GM13977 (cell line): ENCODE results near the gene PDCL3.

Experiments
- DNase-seq: peaks from one replicate; pipeline ENCODE4 v3.0.0; 2012; ENCODE audit warnings: low spot score
- in situ Hi-C: fragments of 300-500 bp; cut with MboI; formaldehyde crosslinking; loops from one replicate; pipeline ENCODE4 v1.12.0; 2022; ENCODE audit warnings: low sequenced_read_pairs, low pct_unique_long_range_greater_than_20kb, mixed read lengths, inconsistent platforms; ENCODE audit not compliant: unreplicated experiment
- TF ChIP-seq, protein P1 (sequence below): IDR thresholded peaks from 2 replicates; pipeline ENCODE4 v1.5.1; 2012; ENCODE audit warnings: mild to moderate bottlenecking, control low read depth; ENCODE audit not compliant: insufficient read depth; ENCODE audit errors: extremely low read depth, missing control alignments

PDCL3 gene

DNA sequence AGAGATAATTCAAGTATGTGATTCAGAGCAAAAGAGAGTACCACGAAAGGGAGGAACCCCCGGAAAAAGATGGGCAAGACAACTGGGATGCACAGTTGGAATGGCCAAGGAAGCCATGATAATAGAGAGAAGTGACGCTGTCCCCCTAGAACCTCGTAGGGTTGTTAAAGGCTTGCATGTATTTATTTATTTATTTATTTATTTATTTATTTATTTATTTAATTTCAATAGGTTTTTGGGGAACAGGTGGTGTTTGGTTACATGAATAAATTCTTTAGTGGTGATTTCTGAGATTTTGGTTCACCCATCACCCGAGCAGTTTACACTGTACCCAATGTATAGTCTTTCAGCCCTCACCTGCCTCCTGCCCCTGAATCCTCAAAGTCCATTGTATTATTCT lies 11.5 kb upstream of the PDCL3 start:
- in situ Hi-C loops, result no loop called here
- DNase-seq, result no peak
- TF ChIP-seq, protein P1, sequence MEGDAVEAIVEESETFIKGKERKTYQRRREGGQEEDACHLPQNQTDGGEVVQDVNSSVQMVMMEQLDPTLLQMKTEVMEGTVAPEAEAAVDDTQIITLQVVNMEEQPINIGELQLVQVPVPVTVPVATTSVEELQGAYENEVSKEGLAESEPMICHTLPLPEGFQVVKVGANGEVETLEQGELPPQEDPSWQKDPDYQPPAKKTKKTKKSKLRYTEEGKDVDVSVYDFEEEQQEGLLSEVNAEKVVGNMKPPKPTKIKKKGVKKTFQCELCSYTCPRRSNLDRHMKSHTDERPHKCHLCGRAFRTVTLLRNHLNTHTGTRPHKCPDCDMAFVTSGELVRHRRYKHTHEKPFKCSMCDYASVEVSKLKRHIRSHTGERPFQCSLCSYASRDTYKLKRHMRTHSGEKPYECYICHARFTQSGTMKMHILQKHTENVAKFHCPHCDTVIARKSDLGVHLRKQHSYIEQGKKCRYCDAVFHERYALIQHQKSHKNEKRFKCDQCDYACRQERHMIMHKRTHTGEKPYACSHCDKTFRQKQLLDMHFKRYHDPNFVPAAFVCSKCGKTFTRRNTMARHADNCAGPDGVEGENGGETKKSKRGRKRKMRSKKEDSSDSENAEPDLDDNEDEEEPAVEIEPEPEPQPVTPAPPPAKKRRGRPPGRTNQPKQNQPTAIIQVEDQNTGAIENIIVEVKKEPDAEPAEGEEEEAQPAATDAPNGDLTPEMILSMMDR, result no peak

DNA sequence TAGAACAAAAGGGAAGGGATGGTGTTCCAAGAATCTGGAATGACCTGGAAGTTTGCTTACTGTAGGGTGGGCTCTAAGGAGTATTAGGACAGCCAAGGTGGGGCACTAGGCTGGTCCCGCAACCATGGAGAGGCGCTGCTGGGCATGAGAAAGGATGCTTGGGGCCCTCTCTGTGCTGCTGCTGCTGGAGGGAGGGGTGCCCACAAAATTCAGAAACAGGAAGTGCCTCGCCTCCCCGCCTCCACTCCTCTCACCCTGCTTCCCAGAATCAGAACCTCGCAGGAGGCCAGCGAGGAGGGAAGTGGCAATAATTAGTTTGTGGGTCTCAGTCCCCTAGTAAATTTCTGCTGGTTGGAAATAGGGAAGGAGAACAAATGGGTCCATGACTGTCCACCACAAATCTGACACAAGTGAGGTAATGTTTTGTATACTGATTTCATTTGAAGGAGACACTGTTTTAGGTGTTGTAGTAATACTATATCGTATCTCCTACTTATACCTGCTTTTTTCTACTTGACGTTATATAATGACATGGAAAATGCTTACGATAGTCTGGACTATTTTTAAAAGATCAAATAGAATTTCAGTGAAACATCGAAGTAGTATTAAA lies 7.9 kb upstream of the PDCL3 start:
- in situ Hi-C loops, result no loop called here
- TF ChIP-seq, protein P1, result no peak

DNA sequence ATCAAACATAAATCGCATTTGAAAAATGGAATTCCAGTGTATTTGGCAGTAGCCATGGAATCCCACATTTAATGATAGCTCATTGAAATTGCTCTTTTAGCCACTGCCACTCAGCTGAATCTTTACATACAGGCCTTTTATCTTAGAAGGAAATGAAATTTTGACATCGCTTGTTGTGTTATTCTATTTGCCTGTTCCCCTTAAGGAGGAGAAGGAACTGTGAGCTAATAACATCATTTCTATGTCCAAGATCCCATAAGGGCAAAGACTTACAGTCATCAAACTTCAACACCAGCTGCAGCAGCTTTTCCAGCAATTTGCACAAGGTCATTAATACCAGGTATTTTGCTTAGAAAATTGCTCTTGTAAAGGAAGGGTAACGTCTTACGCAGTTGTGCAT lies 6.0 kb upstream of the PDCL3 start:
- TF ChIP-seq, protein P1, result no peak
- in situ Hi-C loops, result no loop called here
- DNase-seq, result no peak

More for the DNA sequence above, 7.9 kb upstream of the PDCL3 start:
- DNase-seq, result no peak

DNA sequence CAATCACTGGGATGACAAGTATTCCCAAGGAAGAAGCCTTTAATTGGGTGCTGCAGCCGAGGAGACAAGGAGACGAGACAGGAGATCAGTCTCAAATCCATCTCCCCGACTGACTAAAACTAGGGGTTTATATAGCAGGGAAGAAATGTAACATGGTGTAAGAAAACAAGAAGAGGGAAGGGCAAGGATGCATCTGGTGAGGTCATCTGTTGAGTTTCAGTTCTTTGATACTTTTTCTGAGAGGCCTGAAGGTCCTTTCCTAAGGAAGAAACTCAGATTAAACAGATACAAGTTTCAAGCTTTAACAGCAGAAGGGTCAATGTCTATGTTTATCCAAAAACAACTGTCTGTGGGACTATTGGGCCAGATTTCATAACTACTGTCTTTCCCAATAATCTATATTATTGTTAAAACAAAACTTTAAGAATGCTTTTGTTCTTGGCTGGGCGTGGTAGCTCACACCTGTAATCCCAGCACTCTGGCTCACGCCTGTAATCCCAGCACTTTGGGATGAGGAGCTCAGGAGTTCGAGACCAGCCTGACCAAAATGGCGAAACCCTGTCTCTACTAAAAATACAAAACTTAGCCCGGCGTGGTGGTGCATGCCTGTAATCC lies 2.5 kb upstream of the PDCL3 start:
- DNase-seq, result no peak
- in situ Hi-C loops, result no loop called here
- TF ChIP-seq, protein P1, result no peak

DNA sequence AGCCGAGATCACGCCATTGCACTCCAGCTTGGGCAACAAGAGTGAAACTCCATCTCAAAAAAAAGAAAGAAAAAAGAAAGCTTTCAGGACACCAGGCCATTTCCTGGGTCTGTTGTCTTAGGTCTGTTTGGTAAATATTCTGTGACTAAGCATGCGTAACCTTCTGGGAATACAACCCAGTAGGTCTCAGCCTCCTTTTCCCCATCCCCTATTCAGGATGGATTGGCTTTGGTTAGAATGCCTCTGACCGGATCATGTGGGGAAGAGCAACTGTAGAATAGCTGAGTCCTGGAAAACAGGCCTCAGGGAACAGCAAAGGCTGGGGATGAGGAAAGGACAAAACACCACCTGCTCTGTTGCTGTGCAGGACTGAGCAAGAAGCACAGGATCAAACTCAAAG lies 1.6 kb upstream of the PDCL3 start:
- TF ChIP-seq, protein P1, result no peak
- in situ Hi-C loops, result no loop called here

DNA sequence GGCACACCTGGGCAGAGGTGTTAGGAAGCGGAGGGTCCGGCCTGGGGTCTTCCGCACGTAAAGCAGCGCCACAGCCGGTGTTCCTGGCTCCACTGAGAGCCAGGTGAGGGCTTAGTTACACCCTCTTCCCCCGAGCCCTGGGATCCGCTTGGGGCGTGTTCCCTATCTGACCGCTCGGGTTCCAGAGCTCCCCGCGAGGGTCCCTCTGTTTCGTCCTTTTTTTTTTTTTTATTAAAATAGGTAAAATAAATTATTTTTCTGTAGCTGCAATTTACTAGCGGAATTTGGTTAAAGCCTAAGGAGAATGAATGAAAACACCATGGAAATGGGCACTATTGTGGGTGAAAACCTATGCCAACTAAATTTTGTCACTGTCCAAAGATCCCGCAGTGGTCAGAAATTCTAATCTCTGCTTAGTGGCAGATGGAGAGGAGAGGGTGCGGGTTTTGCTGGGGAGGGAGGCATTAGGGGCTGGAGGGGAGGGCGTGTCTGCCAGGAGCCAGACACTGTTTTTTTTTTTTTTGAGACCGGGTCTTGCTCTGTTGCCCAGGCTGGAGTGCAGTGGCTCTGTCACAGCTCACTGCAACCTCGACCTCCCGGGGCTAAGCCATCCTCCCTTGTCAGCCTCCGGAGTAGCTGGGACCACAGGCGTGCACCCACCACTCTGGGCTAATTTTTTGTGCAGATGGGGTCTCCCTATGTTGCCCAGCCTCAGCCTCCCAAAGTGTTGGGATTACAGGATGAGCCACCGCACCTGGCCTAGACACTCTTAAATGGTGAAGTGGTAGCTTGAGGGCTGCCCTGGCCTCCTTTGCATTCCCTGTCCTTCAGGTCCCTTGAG lies 834 bp downstream of the PDCL3 start:
- in situ Hi-C loops, result no loop called here
- TF ChIP-seq, protein P1, result no peak
- DNase-seq, result no peak

More for the DNA sequence above, 1.6 kb upstream of the PDCL3 start:
- DNase-seq, result no peak
